HG02870 (cell line): ENCODE data around the gene RFC4.
"Not testable (repeated sequence)": the region's sequence is repeated elsewhere in the genome, so short reads cannot be mapped to it uniquely, and the experiment has no call there.

Experiments used
- ATAC-seq: cut with Tn5 transposase; IDR thresholded peaks from one replicate; pipeline ENCODE4 v1.9.1; 2021; ENCODE audit warnings: mild to moderate bottlenecking, moderate library complexity; ENCODE audit not compliant: unreplicated experiment

RFC4 gene

GRCh38 chr3:186806089-186807055 lies at the start of gene RFC4:
RFC4 (minus strand) TSS chr3:186806482; CDS start chr3:186804713, 1,769 bp downstream.
- ATAC-seq, result peak; percentile 84

GRCh38 chr3:186854954-186855353 lies 48.7 kb upstream of the RFC4 start:
- ATAC-seq, result no peak

- no peak for ATAC-seq
Measured at GRCh38 chr3:186854146-186854545, 47.9 kb upstream of the RFC4 start.

GRCh38 chr3:186852994-186853393 lies 46.7 kb upstream of the RFC4 start:
- ATAC-seq, result no peak

- not testable (repeated sequence) for ATAC-seq
Measured at GRCh38 chr3:186851835-186852234, 45.6 kb upstream of the RFC4 start.

GRCh38 chr3:186849374-186849975 lies 43.2 kb upstream of the RFC4 start:
- ATAC-seq, result peak; percentile 48

GRCh38 chr3:186847437-186847836 lies 41.2 kb upstream of the RFC4 start:
- ATAC-seq, result no peak

- ATAC-seq, result no peak
Measured at GRCh38 chr3:186845756-186846155, 39.5 kb upstream of the RFC4 start.

- no peak for ATAC-seq
Measured at GRCh38 chr3:186844908-186845307, 38.6 kb upstream of the RFC4 start.

- ATAC-seq, result no peak
Measured at GRCh38 chr3:186843039-186843432, 36.8 kb upstream of the RFC4 start.

- ATAC-seq, result no peak
Measured at GRCh38 chr3:186842426-186843038, 36.2 kb upstream of the RFC4 start, which contains the start of gene ADIPOQ. ADIPOQ (plus strand) TSS chr3:186842710; CDS start chr3:186853059, 10,349 bp downstream.

GRCh38 chr3:186841620-186842019 lies 35.3 kb upstream of the RFC4 start:
- no peak for ATAC-seq

- ATAC-seq, result no peak
Measured at GRCh38 chr3:186839874-186840641, 33.8 kb upstream of the RFC4 start.

- no peak for ATAC-seq
Measured at GRCh38 chr3:186832276-186832675, 26.0 kb upstream of the RFC4 start.

- ATAC-seq, result no peak
Measured at GRCh38 chr3:186831798-186832197, 25.5 kb upstream of the RFC4 start.

GRCh38 chr3:186828340-186828739 lies 22.1 kb upstream of the RFC4 start:
- no peak for ATAC-seq

GRCh38 chr3:186826976-186827857 lies 20.9 kb upstream of the RFC4 start:
- ATAC-seq, result peak; percentile 65

GRCh38 chr3:186826410-186826975 lies 20.2 kb upstream of the RFC4 start:
- no peak for ATAC-seq

GRCh38 chr3:186825872-186826409 lies 19.7 kb upstream of the RFC4 start:
- no peak for ATAC-seq
